GM15510 (cell line): ENCODE measurements around the gene ANKRD22.
A peak's percentile ranks its signal among the peaks of the same experiment; 100 is the strongest.

Source experiments
- POLR2A ChIP-seq: IDR thresholded peaks from 3 replicates; pipeline ENCODE4 v1.6.1; 2011; ENCODE audit warnings: borderline replicate concordance; ENCODE audit not compliant: insufficient read length; ENCODE audit errors: extremely low read depth

ANKRD22 gene

GRCh38 chr10:88851706-88852105 is at the start of gene ANKRD22:
TSS of gene ANKRD22 (minus strand) at chr10:88851844. CDS start at chr10:88851607, 237 bp downstream.
- no peak for TF ChIP-seq POLR2A

GRCh38 chr10:88899886-88900285 is 48.2 kb upstream of the ANKRD22 start:
- TF ChIP-seq POLR2A: no peak

- TF ChIP-seq POLR2A: no peak
These were observed 47.1 kb upstream of the ANKRD22 start for GRCh38 chr10:88898727-88899126.

GRCh38 chr10:88896994-88897853 is 45.6 kb upstream of the ANKRD22 start:
- TF ChIP-seq POLR2A: no peak

- TF ChIP-seq POLR2A: no peak
These were observed 44.8 kb upstream of the ANKRD22 start for GRCh38 chr10:88896372-88896993.

GRCh38 chr10:88895250-88895649 is 43.6 kb upstream of the ANKRD22 start:
- no peak for TF ChIP-seq POLR2A

GRCh38 chr10:88893611-88894010 is 42.0 kb upstream of the ANKRD22 start:
- no peak for TF ChIP-seq POLR2A

- no peak for TF ChIP-seq POLR2A
These were observed 40.8 kb upstream of the ANKRD22 start for GRCh38 chr10:88892222-88892967.

GRCh38 chr10:88890681-88891381 is 39.2 kb upstream of the ANKRD22 start:
- TF ChIP-seq POLR2A: no peak

GRCh38 chr10:88889559-88890337 is 38.1 kb upstream of the ANKRD22 start:
- TF ChIP-seq POLR2A: no peak

GRCh38 chr10:88888810-88889445 is 37.3 kb upstream of the ANKRD22 start:
- TF ChIP-seq POLR2A: no peak

- peak; percentile 45 for TF ChIP-seq POLR2A
These were observed 34.9 kb upstream of the ANKRD22 start for GRCh38 chr10:88886557-88886956.

- no peak for TF ChIP-seq POLR2A
These were observed 31.8 kb upstream of the ANKRD22 start for GRCh38 chr10:88883448-88883809.
